GM18511 (cell line): ENCODE results near the gene SCN7A.
A peak's percentile ranks its signal among the peaks of the same experiment; 100 is the strongest.
"Not testable (repeated sequence)": the region's sequence is repeated elsewhere in the genome, so short reads cannot be mapped to it uniquely, and the experiment has no call there.

ENCODE experiments used
- ATAC-seq: cut with Tn5 transposase; IDR thresholded peaks from one replicate; pipeline ENCODE4 v1.9.1; 2021; ENCODE audit warnings: mild to moderate bottlenecking, moderate library complexity; ENCODE audit not compliant: unreplicated experiment

SCN7A gene

DNA sequence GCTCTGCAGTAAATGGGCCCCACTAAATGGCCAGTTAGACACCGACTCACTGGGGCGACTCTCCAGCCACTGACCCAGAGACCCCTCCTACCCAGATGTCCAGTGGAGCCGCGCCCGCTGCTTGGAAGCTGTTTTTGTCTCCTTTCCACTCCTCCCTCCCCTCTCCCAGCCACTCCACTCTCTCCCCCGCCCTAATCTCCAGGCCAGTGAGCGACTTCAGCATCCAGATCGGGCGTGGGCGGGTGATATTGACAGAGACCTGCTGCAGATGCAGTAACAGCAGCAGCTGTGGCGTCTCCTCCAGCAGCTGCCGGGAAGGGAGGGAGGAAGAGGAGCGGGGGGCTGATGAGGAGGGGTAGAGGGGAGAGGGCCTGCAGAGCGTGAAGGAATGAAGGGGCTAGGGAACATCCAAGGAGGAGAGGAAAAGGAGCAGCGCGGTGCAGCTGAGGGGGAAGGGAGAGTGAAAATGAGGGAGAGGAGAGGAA lies at the start of gene SCN7A:
Gene SCN7A (minus strand): TSS at position 110 of the 485 bp plus-strand sequence. CDS start 16,553 bp downstream, outside the sequence.
- no peak for ATAC-seq

DNA sequence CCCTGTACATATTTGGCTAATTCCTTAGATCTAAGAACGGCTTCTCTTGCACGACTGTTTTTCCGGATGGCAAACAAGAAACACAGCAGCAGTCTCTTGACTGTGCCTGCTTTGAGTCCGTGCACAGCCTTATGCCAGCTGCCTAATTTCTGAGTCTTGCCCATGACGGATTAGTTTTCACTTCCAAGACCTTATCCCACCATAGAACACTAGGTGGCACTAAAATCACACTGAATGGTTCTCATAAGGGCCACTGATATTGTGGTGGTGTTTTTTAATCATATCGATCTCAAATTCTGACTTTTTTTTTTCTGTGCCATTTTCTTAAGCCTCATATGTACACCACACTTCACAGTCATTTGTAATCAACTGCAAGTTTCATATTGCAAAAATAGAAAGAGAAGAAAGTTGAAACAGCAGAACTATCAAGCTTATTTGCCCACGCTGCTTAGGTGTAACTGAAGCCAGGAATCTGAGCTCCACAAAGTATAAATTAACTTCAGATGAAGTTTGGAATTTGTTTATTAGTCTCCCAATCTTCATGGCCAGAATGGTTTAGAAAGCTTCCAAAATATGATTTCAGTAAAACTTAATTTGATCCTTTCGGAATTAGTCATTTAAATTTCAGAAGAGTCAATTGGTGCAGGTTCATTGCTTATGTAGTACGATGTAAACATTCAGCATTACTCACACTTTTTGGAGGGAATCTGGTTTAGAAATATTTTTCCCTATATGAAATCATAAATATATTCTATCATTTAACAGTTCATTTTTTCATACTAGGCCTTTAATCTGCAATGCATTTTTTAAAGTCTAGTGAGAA lies 45.5 kb upstream of the SCN7A start:
- peak; percentile 98 for ATAC-seq

DNA sequence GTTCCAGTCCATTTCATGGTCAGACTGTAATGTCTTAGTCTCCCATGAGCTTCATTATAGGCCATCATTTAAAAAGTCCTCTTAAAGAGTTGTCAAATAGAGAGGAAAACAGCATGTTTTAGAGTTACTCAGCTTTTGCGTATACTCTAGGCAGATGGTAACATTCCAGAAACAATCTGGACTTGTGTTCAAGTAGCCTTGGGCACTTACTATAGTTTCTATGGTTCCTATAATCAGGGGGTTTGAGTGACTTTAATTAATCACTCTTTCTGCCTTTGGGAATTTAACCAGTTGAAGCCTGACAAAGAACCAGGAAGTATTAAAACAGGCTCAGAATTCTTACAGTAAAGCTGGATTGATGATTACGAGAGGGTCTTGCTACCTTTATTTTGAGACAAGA lies 42.1 kb upstream of the SCN7A start:
- ATAC-seq: no peak

DNA sequence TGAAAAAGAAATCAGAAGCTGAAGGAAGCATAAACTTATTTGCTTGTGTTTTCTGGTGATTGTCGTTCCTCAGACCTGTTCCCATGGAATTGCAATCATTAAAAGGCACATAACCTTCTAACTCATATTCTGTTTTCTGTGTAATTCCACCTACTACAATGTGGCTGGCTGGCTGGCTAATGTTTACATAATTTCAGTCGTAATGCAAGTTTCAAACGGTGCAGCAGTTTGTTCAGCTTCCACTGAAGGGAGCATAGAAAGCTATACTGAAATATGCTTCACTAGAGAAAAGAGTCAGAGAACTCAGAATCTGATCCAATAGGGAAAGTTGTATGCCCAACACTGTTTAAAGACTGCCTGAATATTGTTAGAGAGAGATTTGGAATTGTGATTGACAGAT lies 27.1 kb upstream of the SCN7A start:
- ATAC-seq: no peak

DNA sequence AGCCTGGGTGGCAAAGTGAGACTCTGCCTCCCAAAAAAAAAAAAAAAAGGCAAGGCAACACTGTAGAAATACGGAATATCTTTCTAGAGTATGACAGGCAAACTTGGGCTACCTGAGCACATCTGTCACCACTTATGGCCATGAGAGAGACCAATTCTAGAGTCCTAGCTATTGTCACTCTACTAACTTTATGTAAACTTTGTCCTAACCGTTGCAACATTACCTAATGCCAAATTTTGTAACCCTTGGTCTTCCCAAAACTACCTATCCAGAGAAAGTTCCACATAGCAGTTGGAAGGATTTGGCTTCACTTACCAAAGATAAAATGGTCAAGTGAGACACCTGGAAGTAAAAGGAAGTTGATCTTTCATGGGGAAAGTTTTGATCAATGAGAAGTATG lies 26.6 kb upstream of the SCN7A start:
- no peak for ATAC-seq

DNA sequence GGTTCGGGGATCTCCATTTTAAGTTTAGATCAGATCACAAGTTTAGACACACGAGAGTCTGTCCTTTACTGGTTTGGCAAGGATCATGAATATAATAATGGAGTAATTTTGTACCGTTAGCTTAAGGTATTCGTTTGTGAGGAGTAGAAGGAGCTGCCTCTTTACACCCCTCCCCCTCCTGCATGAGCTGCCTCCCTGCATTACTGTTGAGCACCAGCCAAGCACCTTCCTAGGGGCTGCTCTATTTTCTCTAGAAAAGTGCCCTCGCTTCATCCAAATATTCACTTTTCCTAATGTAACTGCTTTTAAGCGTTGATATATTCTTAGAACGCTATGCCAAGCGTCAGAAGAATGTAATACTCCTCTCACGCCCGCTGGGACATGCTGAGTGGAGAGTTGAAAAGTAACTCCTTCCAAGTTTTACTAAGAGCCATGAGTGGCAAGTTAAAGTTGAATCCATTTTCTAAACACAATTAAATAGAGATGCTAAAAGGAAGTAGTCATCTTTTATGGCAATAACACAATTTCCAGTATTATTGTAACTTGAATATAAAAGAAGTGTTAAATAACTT lies 25.4 kb upstream of the SCN7A start:
- ATAC-seq: no peak

DNA sequence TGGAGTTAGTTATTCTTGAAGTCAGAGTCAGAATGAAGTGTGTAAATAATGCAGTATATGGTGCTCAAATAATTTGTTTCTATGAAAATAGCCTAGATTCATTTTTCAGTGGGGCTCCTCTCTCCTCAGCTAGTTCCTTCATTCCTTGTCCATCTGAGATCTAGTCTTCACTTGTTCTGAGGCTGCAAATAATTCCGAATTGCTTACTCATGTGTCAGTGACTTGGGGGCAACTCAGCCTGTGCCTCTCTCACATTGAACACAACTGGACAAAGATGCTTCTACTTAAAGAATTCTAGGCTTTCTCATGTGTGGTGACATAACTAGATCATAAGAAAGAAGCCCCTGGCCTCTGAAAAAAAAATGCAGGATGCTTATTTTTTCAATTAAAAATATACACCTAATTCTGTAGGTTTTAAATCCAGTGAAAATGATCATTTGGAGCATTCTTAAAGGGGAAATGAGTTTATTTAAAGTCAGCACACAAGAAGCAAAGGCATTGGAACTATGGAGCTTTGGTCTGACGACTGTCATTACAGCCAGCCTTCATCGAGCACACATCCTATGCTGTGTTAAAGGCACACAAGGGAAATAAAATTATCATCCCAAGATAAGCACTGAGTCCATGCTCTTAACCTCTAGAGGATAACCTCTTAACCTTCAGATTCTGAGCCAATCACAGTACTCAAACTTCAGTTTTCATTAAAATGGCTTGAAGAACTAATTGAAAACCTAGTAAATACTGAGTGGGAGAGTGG lies 24.8 kb upstream of the SCN7A start:
- no peak for ATAC-seq

DNA sequence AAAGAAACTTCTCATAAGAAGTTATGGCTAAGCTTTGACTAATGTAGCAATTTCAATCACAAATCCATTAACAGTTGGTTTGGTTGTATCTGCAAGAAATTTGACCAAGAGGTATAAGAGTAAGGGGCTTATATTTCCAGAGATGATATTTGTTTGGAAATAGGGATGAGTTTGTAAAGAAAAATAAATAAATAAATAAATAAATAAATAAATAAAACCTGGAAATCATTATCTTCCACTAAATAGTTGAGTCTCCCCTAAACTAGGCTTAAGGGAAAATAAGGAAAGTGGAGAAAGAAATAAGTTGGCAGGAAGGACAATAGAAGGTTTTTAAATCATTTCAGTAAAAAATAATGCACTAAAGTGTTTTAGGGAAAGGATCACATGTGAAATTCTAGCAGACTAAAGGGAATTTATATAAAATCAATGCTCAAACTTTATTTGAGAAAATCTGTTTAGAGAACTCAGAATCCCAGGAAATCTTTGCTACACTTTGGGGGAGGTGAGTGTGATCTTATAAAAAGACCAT lies 23.5 kb upstream of the SCN7A start:
- ATAC-seq: no peak

DNA sequence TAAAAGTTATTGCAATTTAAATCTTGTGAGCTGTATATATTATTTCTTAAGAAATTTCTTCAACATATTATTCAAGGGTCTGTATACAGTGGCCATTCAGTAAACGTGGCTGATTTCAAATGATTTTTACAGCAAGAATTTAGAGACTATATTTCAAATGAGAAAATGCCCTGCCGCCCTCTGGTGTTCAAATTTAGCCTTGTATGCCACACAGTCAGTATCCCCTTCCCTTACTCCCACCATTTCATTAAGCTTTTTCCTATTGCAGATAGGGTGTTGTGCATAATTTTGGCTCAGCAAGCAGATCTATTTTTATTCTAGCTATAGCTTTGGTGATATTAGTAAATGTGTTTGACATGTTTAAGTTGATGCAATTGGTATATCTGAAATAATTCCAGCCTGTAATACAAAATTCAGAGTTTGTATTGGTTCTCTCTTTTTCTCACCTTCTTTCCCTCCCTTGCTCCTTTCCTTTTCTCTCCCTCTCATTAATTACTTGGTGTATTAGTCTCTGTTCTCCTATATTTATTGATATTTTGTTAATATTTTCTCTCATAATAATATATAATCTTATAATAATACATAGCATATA lies 22.8 kb upstream of the SCN7A start:
- ATAC-seq: no peak

DNA sequence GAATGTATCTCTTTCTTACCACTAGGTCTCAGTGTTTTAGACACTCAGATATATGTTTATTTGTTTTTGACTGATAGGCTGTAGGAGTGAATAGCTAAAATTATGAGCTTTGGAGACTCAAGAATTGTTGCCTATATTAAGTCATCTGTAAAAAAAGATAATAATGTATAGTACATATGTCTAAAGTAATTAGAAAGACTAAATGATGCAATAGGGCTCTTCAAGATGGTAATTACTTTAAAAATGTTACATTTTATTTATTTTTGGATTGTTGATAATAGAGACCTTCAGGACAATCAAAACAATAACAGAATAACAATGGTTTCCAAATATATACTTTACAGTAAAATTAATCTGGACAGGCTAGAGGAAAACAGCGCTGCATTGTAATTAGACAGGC lies 19.9 kb upstream of the SCN7A start:
- no peak for ATAC-seq

DNA sequence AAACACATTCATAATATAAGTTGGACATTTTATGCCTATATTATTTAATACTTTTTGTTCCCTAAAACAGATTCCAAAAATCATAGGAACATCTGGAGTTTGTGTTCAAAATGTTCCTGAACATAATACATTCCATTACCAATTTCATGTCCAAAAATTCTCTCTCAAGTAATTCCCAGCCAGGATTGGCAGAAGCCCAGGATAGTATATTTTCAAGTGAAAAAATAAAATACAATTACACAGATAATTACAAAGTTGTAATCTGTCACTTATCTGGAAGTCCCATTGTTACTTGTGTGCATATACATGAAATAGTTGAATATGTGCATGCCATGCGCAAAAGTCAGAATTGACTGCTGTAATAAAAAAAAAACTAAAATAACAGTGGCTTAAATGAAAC lies 5.2 kb upstream of the SCN7A start:
- no peak for ATAC-seq

DNA sequence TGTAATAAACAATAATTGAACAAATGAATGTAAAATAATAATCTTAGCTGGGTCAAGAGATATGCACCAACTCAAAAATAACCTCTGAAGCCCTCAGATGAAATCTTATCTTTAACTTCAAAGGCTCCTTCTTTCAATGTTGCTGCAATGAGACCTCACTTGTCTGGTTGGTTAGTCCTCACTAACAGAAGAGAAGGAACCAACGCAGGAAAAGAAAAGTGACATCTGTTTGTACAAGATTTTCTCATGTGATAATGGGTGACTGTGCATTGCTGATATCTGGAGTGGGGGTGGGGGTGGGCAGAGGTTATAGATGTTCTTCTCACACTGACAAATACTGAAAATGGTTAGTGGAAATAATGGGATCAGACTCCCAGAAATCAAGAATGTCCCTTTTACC lies 2.6 kb downstream of the SCN7A start:
- ATAC-seq: no peak

DNA sequence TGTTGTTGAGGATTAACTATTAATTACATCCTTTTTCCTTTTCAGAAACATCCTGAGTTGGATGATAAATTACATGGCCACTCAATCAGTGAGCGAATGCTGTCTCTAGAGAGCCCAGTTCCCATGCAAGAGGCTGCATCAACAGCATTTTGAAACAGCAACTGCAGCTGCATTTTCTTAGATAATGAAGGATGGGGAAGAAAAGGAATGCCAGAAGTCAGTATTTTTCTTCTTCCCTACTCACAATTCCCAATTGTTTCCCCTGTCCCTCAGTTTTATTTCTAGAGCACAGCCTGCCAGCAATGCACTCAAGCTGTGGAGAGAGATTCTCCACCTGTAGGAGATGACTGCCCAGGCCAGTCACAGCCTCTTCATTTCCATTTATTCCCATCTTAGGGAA lies 6.9 kb downstream of the SCN7A start:
- no peak for ATAC-seq

DNA sequence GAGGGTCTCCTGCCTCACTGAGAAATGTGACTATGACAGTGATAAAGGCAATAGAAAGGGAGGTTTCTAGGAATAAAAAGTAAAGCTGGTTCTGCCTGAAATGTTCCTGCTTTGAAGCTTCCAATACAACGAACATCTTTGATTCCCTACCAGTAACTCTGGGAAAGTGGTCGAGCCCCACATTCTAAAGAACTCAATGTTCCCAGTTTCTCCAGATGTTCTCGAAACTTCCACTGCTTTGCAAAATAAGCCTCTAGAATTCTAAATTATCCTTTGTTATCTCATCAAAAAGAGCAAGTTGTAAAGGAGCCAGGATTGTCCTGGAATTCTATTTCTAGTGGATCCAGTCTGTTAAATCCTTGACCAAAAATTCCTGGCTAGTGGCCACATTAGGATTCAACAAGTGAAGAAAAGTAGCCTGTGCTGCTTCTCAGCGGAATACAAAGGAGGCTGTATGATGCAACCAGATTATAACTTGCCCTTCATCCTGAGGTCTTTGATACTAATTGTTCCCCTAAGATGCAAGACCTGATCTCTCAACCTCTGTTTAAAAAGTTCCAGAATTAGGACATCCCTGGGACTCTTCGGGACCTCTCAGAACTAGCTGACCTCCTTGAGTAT lies 8.4 kb downstream of the SCN7A start:
- no peak for ATAC-seq

DNA sequence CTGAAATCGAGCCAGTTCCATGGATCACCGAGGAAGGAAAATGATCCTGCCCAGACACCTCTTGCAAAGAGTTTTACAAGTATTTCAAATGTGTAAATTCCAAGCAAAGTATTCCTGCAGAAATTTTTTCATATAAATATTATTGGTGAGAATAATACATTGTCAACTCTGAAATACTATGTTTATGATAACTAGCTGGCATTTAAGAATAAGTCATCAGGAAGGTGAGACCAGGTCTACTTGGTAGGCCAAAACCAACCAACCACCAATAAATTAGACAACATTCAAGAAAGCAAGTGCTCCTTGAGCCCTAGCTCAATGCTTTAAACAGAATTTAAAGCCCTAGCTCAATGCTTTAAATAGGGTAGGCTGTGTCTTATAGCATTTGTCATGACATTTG lies 21.7 kb downstream of the SCN7A start:
- ATAC-seq: no peak

DNA sequence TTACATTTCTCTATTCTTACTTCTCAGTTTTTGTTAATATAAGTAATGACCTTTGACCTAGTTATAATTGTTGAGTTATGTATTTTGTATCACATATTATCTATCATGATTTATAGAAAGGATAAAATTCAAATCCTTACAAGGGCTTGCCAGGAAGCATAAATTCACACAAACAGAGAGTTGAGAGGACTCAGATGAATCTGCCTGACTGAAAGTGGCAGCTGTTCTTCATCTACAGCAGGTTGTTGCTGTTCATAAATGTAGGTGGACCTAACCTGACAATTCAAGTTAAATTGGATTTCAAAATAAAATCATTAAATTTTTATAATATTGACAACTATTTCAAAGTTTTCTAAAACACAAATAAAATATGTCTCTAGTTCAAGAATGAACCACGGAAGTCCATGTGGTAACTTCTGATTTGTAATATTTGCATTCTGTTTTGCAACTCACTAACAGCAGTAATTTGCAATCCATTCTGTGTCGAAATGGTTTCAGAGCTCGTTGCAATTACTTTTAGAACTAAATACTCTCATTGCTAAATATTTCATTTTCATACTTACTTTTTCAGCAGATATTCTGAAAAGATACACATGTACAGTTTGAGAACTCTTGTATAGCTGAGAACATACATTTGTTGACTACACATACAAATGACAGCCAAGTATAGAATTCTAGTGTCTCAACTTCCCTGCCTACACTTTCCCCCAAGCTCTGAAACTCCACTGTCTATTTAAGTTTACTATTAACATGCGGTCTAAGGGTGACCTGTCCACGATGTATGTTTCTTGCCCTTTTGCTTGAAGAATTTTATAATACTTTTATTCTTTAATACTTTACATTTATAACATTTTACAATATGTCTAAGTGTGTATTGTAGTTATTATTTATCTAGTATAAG lies 25.7 kb downstream of the SCN7A start:
- no peak for ATAC-seq

DNA sequence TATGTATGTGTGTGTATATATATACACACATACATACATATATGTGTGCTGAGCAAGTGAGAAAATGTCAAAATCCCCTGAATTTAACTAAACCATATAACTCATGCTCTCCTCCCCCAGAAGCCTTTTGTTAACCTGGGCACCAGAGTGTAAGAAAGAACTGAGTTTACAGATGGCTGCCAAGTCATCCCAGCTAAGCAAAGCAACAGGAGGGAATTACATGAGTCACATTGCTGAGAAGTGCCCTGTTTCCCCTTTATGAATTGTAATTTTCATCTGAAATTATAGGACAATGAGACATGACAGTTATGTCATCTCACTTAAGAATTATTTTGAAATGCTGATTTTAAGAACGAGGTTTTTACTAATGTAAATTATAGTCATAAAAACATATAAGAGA lies 29.9 kb downstream of the SCN7A start:
- no peak for ATAC-seq

DNA sequence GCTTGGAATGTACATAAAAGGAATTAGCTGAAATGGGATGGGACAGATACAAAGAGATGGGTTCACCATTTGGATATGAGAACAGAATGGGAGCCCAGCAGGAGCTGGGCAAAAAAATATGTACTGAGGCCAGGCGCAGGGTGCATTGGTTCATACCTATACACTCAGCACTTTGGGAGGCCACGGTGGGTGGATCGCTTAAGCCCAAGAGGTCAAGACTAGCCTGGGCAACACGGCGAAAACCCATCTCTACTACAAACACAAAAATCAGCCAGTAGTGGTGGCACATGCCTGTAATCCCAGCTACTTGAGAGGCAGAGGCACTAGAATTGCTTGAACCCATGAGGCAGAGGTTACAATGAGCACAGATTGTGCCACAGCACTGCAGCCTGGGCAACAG lies 30.4 kb downstream of the SCN7A start:
- ATAC-seq: no peak

DNA sequence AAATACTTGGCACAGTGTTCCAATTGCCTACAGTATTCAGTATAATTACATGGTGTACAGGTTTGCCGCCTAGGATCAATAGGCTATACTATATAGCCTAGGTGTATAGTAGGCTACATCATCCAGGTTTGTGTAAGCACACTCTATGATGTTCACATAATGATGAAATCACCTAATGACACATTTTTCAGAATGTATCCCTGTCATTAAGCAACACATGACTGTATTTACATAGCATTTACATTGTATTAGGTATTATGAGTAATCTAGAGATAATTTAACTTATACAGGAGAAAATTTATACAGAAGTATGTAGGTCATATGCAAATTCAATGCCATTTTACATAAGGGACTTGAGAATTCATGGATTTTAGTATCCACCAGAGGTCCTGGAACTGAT lies 35.4 kb downstream of the SCN7A start:
- no peak for ATAC-seq

DNA sequence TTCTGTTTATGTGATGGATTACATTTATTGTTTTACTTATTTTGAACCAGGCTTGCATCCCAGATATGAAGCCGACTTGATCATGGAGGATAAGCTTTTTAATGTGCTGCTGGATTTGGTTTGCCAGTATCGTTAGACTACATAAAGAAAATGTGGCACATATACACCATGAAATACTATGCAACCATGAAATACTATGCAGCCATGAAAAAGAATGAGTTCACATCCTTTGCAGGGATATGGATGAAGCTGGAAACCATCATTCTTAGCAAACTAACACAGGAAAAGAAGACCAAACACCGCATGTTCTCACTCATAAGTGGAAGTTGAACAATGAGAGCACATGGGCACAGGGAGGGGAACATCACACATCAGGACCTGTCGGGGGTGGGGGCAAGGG lies 38.2 kb downstream of the SCN7A start:
- ATAC-seq: not testable (repeated sequence)
